22Rv1 (cell line): ENCODE data around the gene UGDH.

Source experiments
- H3K27ac ChIP-seq: fragments of 450-650 bp; 2 replicates; pipeline ENCODE4 v1.5.1; 2017
- CTCF ChIP-seq: fragments of 450-650 bp; IDR thresholded peaks from 2 replicates; pipeline ENCODE4 v1.5.1; 2017; ENCODE audit warnings: mild to moderate bottlenecking
- ZFX ChIP-seq: fragments of 450-650 bp; IDR thresholded peaks from 2 replicates; pipeline ENCODE4 v1.6.1; 2017; ENCODE audit warnings: antibody characterized with exemption, borderline replicate concordance

UGDH gene

DNA sequence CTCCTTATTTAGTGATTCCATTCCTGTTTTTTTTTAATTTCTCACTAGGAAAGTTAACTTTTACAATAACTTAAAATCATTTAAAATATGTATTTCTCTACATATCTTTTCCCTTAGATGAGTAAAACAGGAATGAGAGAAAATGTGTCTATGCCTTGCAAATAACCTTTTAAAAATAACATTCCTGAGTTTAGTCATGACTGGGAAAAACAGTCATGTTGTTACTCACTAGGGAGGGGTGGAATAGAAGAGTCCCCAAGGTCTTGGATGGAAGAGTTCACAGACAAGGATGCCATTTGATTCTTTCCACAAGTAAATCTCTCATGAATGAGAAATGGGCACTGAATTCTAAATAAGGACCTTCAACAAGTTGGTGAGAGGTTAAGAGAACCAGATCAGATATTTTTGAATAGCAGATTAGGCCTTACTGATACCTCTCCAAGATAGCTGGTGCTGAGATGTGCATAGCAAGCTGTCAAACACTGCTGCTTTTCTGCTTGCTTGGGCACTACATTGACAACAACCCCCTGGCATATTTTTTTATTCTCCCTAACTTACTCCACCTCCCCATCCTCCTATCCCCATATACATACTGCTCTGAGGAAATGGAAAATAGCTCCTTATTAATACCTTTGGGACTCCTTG lies 25.1 kb downstream of the UGDH start:
- TF ChIP-seq ZFX (no peak), CTCF (no peak)
- no peak overlapping the region for H3K27ac ChIP-seq

GRCh38 chr4:39498727-39499020 lies 28.6 kb downstream of the UGDH start:
- TF ChIP-seq CTCF (no peak), ZFX (no peak)
- 0 out of 2 replicates have a peak overlapping the region, but pooled peaks have one; percentile 41 for H3K27ac ChIP-seq

- H3K27ac ChIP-seq = peak overlapping the region; percentile 41
- TF ChIP-seq CTCF = no peak
- no peak for TF ChIP-seq ZFX
Measured at GRCh38 chr4:39497909-39498726, 29.1 kb downstream of the UGDH start.

GRCh38 chr4:39495446-39496213 lies 31.6 kb downstream of the UGDH start:
- TF ChIP-seq CTCF = no peak
- no peak for TF ChIP-seq ZFX
- peak overlapping the region; percentile 41; the same call in 1 of the 2 replicates for H3K27ac ChIP-seq

GRCh38 chr4:39494354-39494753 lies 32.9 kb downstream of the UGDH start:
- no peak for TF ChIP-seq ZFX
- TF ChIP-seq CTCF = no peak
- no peak overlapping the region for H3K27ac ChIP-seq

DNA sequence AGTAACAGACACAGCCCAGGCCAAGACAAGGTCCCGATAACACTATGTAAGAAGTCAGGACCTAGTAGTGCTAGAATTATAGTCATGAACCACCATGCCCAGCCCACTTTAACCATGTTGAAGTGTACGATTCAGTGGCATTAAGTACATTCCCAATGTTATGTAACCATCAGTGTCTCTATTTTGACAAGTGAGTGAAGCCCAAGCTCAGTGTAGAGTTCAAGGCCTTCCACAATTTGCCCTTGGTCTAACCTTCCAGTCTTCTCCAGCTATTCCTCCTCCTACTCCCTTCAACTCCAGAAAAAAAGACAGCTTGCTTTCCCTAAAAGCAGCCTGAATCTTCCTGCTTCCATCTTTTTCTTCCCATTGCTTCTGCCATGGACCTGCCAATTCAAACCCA lies 36.9 kb downstream of the UGDH start:
- no peak for TF ChIP-seq CTCF
- TF ChIP-seq ZFX = no peak
- no peak overlapping the region for H3K27ac ChIP-seq
